A673 (cell line): ENCODE data around the gene C3orf70. TPM values are rescaled to one million over a fixed set of nuclear protein-coding genes. Genes with fewer than 3 reads are reported as not detected.

Experiments used
- BruUV-seq: library from RNA; stranded (reverse); fragments of 400-500 nt; replicated peaks from 2 replicates; lab custom pipeline; 2021; lab: Mats Ljungman, UMichigan
- CTCF ChIA-PET: fragments of 300-600 bp; sonication (Branson Sonifier 250); formaldehyde crosslinking; loops from one replicate; lab custom pipeline; 2022; ENCODE audit warnings: antibody characterized with exemption; lab: Charles Lee
- POLR2A ChIA-PET: fragments of 300-600 bp; sonication (Branson Sonifier 250); formaldehyde crosslinking; loops from one replicate; lab custom pipeline; 2022; ENCODE audit warnings: antibody characterized with exemption; ENCODE audit not compliant: low non-redundant PET; lab: Charles Lee
- DNase-seq: peaks from one replicate; pipeline ENCODE4 v3.0.0-alpha.2; 2015; ENCODE audit warnings: low spot score
- H3K27ac ChIP-seq: fragments of 200-600 bp; sonication (generic); 2 replicates; pipeline ENCODE4 v1.5.1; 2016; ENCODE audit warnings: mixed run types, low read depth, mild to moderate bottlenecking, mixed read lengths, antibody characterized with exemption, low read length; ENCODE audit not compliant: poor library complexity, severe bottlenecking
- H3K27me3 ChIP-seq: fragments of 200-600 bp; sonication (generic); replicated peaks from 2 replicates; pipeline ENCODE4 v1.6.1; 2017; ENCODE audit warnings: mixed run types, low read depth, mild to moderate bottlenecking, mixed read lengths, antibody characterized with exemption, low read length; ENCODE audit not compliant: insufficient read depth, poor library complexity
- H3K36me3 ChIP-seq: fragments of 200-600 bp; sonication (generic); 2 replicates; pipeline ENCODE4 v1.6.1; 2016; ENCODE audit warnings: mixed run types, mild to moderate bottlenecking, mixed read lengths, antibody characterized with exemption, low read length; ENCODE audit not compliant: insufficient read depth, poor library complexity, severe bottlenecking
- H3K4me1 ChIP-seq: fragments of 200-600 bp; sonication (generic); 2 replicates; pipeline ENCODE4 v1.6.1; 2017; ENCODE audit warnings: mixed run types, mild to moderate bottlenecking, mixed read lengths, antibody characterized with exemption, low read length; ENCODE audit not compliant: insufficient read depth, poor library complexity, severe bottlenecking
- H3K4me3 ChIP-seq: fragments of 200-600 bp; sonication (generic); 2 replicates; pipeline ENCODE4 v1.5.1; 2016; ENCODE audit warnings: low read depth, mixed run types, mild to moderate bottlenecking, mixed read lengths, low read length; ENCODE audit not compliant: poor library complexity, severe bottlenecking
- H3K9me3 ChIP-seq: fragments of 200-600 bp; sonication (generic); 2 replicates; pipeline ENCODE4 v1.6.1; 2016; ENCODE audit warnings: mixed run types, low read depth, mild to moderate bottlenecking, mixed read lengths, antibody characterized with exemption, low read length; ENCODE audit not compliant: poor library complexity, severe bottlenecking
- CTCF ChIP-seq: fragments of 300-800, 200-600 bp; sonication (generic); conservative IDR thresholded peaks from 2 replicates; pipeline ENCODE4 v1.5.1; 2017; ENCODE audit warnings: low read depth, mild to moderate bottlenecking, antibody characterized with exemption, low read length, moderate library complexity, mixed read lengths
- EZH2 ChIP-seq: fragments of 200-600 bp; sonication (generic); IDR thresholded peaks from 2 replicates; pipeline ENCODE4 v1.6.1; 2017; ENCODE audit warnings: borderline replicate concordance, low read depth, mild to moderate bottlenecking, mixed read lengths, antibody characterized with exemption, low read length; ENCODE audit not compliant: poor library complexity, severe bottlenecking
- intact Hi-C: fragments of 100-400 bp; cut with micrococcal nuclease; formaldehyde crosslinking; loops from one replicate; pipeline ENCODE4 v1.10.0; 2022; ENCODE audit not compliant: unreplicated experiment
- total RNA-seq: library from RNA; stranded (reverse); gene quantifications from 2 replicates; pipeline ENCODE4 v1.2.3, GENCODE V29; 2021

C3orf70 gene
- total RNA-seq, 1 experiment from 2014 or later = 0.26 TPM

- H3K4me3 ChIP-seq = no peak overlapping the region
- no TSS peak for BruUV-seq
- H3K27me3 ChIP-seq = no peaks in the 10 kb centered on the region
- no peak overlapping the region for H3K27ac ChIP-seq
- ChIA-PET POLR2A (no interaction called here), CTCF (interaction anchor here (0.7 kb wide), 1 partner anchor 828 kb away, joined by 3 read pairs; no protein-coding TSS in a partner anchor)
- H3K4me1 ChIP-seq = no peaks in the 10 kb centered on the region
- no peaks in the 10 kb centered on the region for H3K9me3 ChIP-seq
- H3K36me3 ChIP-seq = no peaks in the 10 kb centered on the region
- intact Hi-C loops = no loop called here
- no peak for DNase-seq
- TF ChIP-seq EZH2 = no peak
- no peak for TF ChIP-seq CTCF
Measured at GRCh38 chr3:185199206-185199605, 46.3 kb upstream of the C3orf70 start.

- ChIA-PET POLR2A (no interaction called here), CTCF (no interaction called here)
- BruUV-seq = no TSS peak
Measured at GRCh38 chr3:185197068-185197467, 44.2 kb upstream of the C3orf70 start.

GRCh38 chr3:185195652-185196051 lies 42.8 kb upstream of the C3orf70 start:
- H3K4me1 ChIP-seq = no peaks in the 10 kb centered on the region
- BruUV-seq = no TSS peak
- DNase-seq = no peak
- H3K36me3 ChIP-seq = no peaks in the 10 kb centered on the region
- intact Hi-C loops = no loop called here
- CTCF ChIA-PET = no interaction called here
- POLR2A ChIA-PET = no interaction called here
- no peak overlapping the region for H3K4me3 ChIP-seq
- no peaks in the 10 kb centered on the region for H3K27me3 ChIP-seq
- TF ChIP-seq EZH2 (no peak), CTCF (no peak)
- no peak overlapping the region for H3K27ac ChIP-seq
- H3K9me3 ChIP-seq = no peaks in the 10 kb centered on the region

More at GRCh38 chr3:185197068-185197467, 44.2 kb upstream of the C3orf70 start:
- H3K27me3 ChIP-seq = no peaks in the 10 kb centered on the region
- H3K4me3 ChIP-seq = no peak overlapping the region
- no peak for DNase-seq
- no peaks in the 10 kb centered on the region for H3K9me3 ChIP-seq
- no peaks in the 10 kb centered on the region for H3K36me3 ChIP-seq
- no peak overlapping the region for H3K27ac ChIP-seq
- no peaks in the 10 kb centered on the region for H3K4me1 ChIP-seq
- no peak for TF ChIP-seq CTCF
- no peak for TF ChIP-seq EZH2
- intact Hi-C loops = no loop called here
